Mesodermal cell (in vitro differentiated cells): ENCODE data around the gene AZU1.
A peak's percentile ranks its signal among the peaks of the same experiment; 100 is the strongest.

Source experiments
- H3K27ac ChIP-seq: 2 replicates; pipeline ENCODE4 v1.7.0; 2013; ENCODE audit warnings: mild to moderate bottlenecking, low read depth, low read length, moderate library complexity; ENCODE audit not compliant: severe bottlenecking
- H3K36me3 ChIP-seq: 2 replicates; pipeline ENCODE4 v1.7.1; 2013; ENCODE audit warnings: mild to moderate bottlenecking, low read length, moderate library complexity; ENCODE audit not compliant: control insufficient read depth, insufficient read depth
- H3K4me1 ChIP-seq: one replicate; pipeline ENCODE4 v1.7.1; 2013; ENCODE audit warnings: mild to moderate bottlenecking, low read length; ENCODE audit not compliant: insufficient read depth, control insufficient read depth, poor library complexity, severe bottlenecking
- H3K4me3 ChIP-seq: 2 replicates; pipeline ENCODE4 v1.7.0; 2013; ENCODE audit warnings: low read length, control low read depth, mild to moderate bottlenecking; ENCODE audit not compliant: insufficient read depth, poor library complexity, severe bottlenecking; ENCODE audit errors: extremely low read depth
- H3K9me3 ChIP-seq: 2 replicates; pipeline ENCODE4 v1.7.1; 2013; ENCODE audit warnings: mild to moderate bottlenecking, low read length, moderate library complexity; ENCODE audit not compliant: control insufficient read depth
- WGBS, 2 experiments: methylation state at CpG; one replicate each; pipeline ENCODE4 v1.1.5; 2013; ENCODE audit warnings: missing lambda C conversion rate in 2 of 2; ENCODE audit not compliant: insufficient coverage in 2 of 2; 5-methylcytosine and 5-hydroxymethylcytosine counted together

Gene AZU1

DNA sequence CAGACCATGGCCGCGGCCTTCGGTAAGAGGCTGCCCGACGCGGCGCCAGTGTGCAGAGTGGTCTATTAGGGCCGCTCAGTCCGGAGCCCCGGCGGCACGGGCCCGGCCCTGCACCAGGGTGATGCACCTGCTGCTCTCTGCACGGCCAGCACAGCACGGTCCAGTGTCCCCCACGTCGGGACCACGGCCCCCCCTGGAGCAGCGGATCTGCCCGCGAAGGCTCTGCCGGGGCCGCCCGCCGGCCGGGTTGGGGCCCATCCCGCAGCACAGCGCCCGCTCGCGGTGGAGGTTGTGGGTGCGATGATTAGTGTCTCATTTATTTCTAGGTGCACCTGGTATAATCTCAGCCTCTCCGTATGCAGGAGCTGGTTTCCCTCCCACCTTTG is 22.5 kb upstream of the AZU1 start:
- H3K9me3 ChIP-seq: no peaks in the 10 kb centered on the region
- no peak overlapping the region for H3K4me3 ChIP-seq
- H3K4me1 ChIP-seq: peaks cover 23% of the 10 kb centered on the region
- WGBS, 2 experiments: 97% methylated on average over 31 to 33 of the region's 33 CpGs
- peaks cover 99% of the 10 kb centered on the region for H3K36me3 ChIP-seq
- H3K27ac ChIP-seq: no peak overlapping the region

DNA sequence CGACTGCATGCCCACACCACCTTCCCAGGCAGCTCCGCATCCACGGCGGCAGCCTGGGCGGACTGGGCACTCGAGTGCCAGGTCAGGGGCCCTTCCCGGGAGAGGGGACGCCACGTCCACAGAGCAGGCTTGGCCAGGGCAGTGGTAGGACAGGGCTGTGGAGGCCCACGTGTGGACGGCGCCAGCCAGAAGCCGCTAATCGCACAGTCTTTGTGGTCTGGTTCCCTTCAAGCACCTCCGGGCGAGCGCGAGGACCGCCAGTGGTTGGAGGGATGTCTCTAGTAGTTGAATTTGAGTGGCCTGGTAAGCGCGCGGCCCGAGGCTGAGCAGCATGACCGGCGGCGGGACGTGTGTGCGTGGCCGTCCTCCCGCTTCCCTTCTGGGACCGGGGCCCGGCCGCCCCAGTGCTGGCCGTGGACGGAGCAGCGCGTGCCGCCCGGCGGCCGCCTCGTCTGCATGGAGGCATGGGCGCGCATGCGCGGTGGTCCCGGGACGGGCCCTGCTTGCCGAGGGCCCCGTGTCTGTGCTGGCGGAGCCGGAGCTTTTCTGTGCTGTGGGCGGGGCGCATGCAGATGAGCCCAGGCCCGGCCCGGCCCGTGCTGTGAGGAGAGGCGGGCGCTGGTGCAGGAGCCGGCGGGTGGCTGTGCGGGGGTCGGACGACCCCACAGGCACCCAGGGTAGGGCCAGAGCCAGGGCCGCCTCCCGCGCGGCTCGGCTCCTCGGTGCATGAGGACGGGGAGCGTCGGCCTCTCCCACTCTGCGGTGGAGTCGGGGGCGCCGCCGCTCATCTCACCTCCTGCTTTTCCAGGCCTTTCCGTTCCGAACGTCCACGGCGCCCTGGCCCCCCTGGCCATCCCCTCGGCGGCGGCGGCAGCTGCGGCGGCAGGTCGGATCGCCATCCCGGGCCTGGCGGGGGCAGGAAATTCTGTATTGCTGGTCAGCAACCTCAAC is 21.8 kb upstream of the AZU1 start:
- H3K36me3 ChIP-seq: peaks cover 100% of the 10 kb centered on the region
- no peak overlapping the region for H3K27ac ChIP-seq
- WGBS, 2 experiments: 94 to 95% methylated on average over 86 to 93 of the region's 93 CpGs

DNA sequence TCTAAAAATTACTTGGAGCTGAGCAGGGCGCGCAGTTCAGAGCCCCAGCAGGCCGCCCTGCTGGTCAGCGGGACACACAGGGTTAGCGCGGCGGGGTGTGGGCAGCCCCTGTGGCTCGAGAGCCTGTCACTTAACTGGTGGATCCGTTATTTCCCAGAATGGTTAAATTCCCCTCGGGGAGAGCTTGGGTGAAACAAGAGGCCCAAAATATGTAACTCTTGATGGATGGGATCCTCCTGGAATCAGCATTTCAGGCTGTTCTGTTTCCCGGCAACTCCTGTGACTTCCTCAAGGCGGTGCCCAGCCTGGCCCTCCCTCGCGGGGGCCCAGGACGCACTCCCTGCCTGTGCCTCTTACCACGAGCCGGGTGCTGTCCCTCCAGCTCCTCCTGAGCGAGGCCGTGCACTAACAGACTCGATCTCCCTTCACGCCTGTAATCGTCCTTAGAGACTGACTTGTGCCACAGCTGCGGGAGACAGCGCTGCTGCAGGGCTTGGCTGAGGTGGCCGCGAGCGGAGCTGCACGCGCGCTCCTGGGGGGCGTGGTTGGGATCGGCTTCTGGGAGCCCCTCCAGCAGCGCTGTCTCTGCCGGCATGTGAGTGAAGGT is 20.7 kb upstream of the AZU1 start:
- Histone ChIP-seq H3K36me3 (peaks cover 100% of the 10 kb centered on the region), H3K27ac (peak overlapping the region; percentile 36), H3K9me3 (no peaks in the 10 kb centered on the region), H3K4me1 (peaks cover 5% of the 10 kb centered on the region), H3K4me3 (no peak overlapping the region)
- WGBS, 2 experiments: 92 to 96% methylated on average over 34 of the region's 34 CpGs

More for the DNA sequence above, 21.8 kb upstream of the AZU1 start:
- no peaks in the 10 kb centered on the region for H3K9me3 ChIP-seq
- peaks cover 16% of the 10 kb centered on the region for H3K4me1 ChIP-seq
- H3K4me3 ChIP-seq: no peak overlapping the region

DNA sequence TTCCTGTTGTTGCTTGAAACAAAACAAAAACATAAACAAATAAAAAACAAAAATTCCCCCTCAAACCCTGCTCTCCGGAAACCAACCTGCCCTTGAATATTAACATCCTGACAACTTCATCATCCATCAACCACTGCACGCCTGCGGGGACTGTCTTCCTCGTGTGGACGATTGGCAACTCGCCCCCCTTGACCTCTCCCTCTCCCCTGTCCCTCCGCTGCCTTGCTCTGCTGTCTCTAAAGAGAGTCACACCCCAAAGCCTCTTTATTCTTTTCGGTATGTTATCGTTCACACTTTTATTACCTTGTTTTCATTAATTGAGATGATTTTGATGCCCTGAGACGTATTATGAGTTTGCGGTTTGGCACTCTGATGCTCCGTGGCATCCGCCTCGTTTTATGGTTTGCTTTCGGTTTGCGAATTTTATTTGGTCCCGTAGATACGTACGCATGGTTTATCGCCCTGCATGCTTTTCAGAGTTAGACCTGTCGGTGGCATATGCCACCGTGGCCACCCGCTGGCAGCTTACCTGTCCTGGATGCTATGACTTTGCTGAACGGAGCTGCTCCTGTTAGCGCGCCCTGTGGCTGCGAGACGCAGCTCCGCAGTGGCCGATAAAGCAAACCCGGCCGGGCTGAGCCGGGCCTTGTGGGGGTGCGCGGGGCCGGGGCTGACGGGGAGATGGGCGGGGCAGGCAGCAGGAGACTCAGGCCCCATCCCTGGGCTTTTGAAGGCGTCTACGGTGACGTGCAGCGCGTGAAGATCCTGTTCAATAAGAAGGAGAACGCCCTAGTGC is 19.8 kb upstream of the AZU1 start:
- H3K4me1 ChIP-seq: no peaks in the 10 kb centered on the region
- WGBS, 2 experiments: 96 to 99% methylated on average over 41 to 42 of the region's 44 CpGs
- H3K27ac ChIP-seq: peak overlapping the region; percentile 36
- H3K9me3 ChIP-seq: no peaks in the 10 kb centered on the region
- H3K4me3 ChIP-seq: no peak overlapping the region
- H3K36me3 ChIP-seq: peaks cover 95% of the 10 kb centered on the region

DNA sequence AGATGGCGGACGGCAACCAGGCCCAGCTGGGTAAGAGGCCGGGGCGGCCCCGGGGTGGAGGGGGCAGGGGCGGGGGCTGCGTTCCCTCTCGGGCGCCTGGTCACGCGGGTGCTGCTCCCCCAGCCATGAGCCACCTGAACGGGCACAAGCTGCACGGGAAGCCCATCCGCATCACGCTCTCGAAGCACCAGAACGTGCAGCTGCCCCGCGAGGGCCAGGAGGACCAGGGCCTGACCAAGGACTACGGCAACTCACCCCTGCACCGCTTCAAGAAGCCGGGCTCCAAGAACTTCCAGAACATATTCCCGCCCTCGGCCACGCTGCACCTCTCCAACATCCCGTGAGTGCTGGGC is 19.2 kb upstream of the AZU1 start:
- no peak overlapping the region for H3K27ac ChIP-seq
- H3K9me3 ChIP-seq: no peaks in the 10 kb centered on the region
- 95 to 98% methylated on average over 19 to 23 of the region's 26 CpGs for WGBS, 2 experiments
- no peaks in the 10 kb centered on the region for H3K4me1 ChIP-seq
- H3K36me3 ChIP-seq: peaks cover 92% of the 10 kb centered on the region
- H3K4me3 ChIP-seq: no peak overlapping the region

DNA sequence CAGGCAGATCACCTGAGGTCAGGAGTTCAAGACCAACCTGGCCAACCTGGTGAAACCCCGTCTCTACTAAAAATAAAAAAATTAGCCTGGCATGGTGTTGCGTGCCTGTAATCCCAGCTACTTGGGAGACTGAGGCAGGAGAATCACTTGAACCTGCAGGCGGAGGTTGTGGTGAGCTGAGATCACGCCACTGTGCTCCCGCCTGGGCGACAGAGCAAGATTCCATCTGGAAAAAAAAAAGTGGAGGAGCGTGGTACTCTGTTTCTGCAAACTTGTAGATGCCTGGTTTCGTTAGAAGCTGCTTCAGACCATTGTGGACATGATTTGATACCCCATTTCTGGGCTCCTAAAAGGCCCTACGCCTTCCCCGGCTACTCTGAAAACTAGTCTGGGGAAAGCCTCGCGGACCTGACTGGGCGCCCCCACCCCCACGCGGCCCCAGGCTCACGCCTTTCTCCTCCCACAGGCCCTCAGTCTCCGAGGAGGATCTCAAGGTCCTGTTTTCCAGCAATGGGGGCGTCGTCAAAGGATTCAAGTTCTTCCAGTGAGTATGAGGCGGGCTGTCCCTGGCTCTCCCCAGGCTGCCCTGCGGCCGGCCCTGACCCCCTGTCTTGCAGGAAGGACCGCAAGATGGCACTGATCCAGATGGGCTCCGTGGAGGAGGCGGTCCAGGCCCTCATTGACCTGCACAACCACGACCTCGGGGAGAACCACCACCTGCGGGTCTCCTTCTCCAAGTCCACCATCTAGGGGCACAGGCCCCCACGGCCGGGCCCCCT is 17.4 kb upstream of the AZU1 start:
- H3K27ac ChIP-seq: no peak overlapping the region
- WGBS, 2 experiments: 96% methylated on average over 27 to 30 of the region's 30 CpGs

DNA sequence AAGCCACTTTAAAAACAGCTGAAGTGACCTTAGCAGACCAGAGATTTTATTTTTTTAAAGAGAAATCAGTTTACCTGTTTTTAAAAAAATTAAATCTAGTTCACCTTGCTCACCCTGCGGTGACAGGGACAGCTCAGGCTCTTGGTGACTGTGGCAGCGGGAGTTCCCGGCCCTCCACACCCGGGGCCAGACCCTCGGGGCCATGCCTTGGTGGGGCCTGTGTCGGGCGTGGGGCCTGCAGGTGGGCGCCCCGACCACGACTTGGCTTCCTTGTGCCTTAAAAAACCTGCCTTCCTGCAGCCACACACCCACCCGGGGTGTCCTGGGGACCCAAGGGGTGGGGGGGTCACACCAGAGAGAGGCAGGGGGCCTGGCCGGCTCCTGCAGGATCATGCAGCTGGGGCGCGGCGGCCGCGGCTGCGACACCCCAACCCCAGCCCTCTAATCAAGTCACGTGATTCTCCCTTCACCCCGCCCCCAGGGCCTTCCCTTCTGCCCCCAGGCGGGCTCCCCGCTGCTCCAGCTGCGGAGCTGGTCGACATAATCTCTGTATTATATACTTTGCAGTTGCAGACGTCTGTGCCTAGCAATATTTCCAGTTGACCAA is 16.7 kb upstream of the AZU1 start:
- Histone ChIP-seq H3K36me3 (peaks cover 78% of the 10 kb centered on the region), H3K27ac (peak overlapping the region; percentile 5), H3K9me3 (no peaks in the 10 kb centered on the region), H3K4me3 (no peak overlapping the region), H3K4me1 (no peaks in the 10 kb centered on the region)
- WGBS, 2 experiments: 91 to 98% methylated on average over 8 to 23 of the region's 25 CpGs

More for the DNA sequence above, 17.4 kb upstream of the AZU1 start:
- Histone ChIP-seq H3K36me3 (peaks cover 83% of the 10 kb centered on the region), H3K4me1 (no peaks in the 10 kb centered on the region), H3K4me3 (no peak overlapping the region), H3K9me3 (no peaks in the 10 kb centered on the region)

DNA sequence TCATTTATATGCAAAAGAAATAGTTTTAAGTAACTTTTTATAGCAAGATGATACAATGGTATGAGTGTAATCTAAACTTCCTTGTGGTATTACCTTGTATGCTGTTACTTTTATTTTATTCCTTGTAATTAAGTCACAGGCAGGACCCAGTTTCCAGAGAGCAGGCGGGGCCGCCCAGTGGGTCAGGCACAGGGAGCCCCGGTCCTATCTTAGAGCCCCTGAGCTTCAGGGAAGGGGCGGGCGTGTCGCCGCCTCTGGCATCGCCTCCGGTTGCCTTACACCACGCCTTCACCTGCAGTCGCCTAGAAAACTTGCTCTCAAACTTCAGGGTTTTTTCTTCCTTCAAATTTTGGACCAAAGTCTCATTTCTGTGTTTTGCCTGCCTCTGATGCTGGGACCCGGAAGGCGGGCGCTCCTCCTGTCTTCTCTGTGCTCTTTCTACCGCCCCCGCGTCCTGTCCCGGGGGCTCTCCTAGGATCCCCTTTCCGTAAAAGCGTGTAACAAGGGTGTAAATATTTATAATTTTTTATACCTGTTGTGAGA is 16.1 kb upstream of the AZU1 start:
- H3K9me3 ChIP-seq: no peaks in the 10 kb centered on the region
- no peak overlapping the region for H3K4me3 ChIP-seq
- H3K4me1 ChIP-seq: no peaks in the 10 kb centered on the region
- H3K27ac ChIP-seq: peak overlapping the region; percentile 5
- WGBS, 2 experiments: 97 to 98% methylated on average over 11 to 14 of the region's 20 CpGs
- peaks cover 75% of the 10 kb centered on the region for H3K36me3 ChIP-seq

DNA sequence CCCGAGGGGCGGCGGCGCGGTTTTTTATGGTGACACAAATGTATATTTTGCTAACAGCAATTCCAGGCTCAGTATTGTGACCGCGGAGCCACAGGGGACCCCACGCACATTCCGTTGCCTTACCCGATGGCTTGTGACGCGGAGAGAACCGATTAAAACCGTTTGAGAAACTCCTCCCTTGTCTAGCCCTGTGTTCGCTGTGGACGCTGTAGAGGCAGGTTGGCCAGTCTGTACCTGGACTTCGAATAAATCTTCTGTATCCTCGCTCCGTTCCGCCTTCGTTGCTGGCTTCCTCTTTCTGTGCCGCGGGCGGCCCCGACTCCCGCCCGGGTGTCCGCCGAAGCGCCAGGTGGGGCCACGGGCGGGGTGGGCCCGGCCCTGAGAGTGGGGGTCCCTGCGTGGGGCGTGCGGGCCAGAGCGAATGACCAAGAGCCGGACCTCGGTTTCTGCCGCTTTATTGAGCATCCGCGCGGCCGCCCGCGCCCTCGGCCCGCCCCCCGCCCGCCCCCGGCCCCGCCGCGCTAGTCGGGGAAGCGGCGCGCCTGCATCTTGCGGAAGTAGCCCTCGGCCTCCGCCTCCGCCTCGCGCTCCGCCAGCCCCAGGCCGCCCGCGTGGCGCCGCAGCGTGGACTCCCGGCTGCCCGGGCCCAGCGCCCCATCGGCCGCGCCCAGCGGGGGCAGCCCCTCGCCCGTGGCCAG is 15.4 kb upstream of the AZU1 start:
- H3K27ac ChIP-seq: no peak overlapping the region
- H3K36me3 ChIP-seq: peaks cover 70% of the 10 kb centered on the region
- H3K4me1 ChIP-seq: no peaks in the 10 kb centered on the region
- no peaks in the 10 kb centered on the region for H3K9me3 ChIP-seq
- H3K4me3 ChIP-seq: no peak overlapping the region
- WGBS, 2 experiments: 97 to 98% methylated on average over 65 to 80 of the region's 80 CpGs
